Measurements from ENCODE around the gene ABI3BP. TPM values are rescaled to one million over a fixed set of nuclear protein-coding genes. Genes with fewer than 3 reads are reported as not detected.

ABI3BP gene
- total and polyA plus RNA-seq, 2 experiments from 2014 or later: 0.42 to 0.57 TPM

- Histone ChIP-seq H3K27me3 (ENCODE audit: insufficient read depth) (no peaks in the 10 kb centered on the region), H3K4me3 (no peak overlapping the region), H3K36me3 (ENCODE audit: insufficient read depth) (no peaks in the 10 kb centered on the region), H2AFZ (no peak overlapping the region), H3K4me1 (ENCODE audit: insufficient read depth) (0 out of 2 replicates have a peak, but pooled peaks cover 4% of the 10 kb centered on the region), H3K27ac (ENCODE audit: low read depth) (no peak overlapping the region), H3K9me2 (ENCODE audit: insufficient read depth) (peaks cover under 1% of the 10 kb centered on the region; the same call in 1 of the 2 replicates), H3F3A (replicated peaks; ENCODE audit: low read depth) (no peaks in the 10 kb centered on the region), H3K4me2 (no peak overlapping the region), H4K20me1 (replicated peaks; ENCODE audit: insufficient read depth) (no peaks in the 10 kb centered on the region; the same call in 1 of the 2 replicates), H3K79me2 (replicated peaks; ENCODE audit: insufficient read depth) (no peaks in the 10 kb centered on the region)
- Mint-ChIP-seq H3K36me3 (ENCODE audit: low read depth) (no peaks in the 10 kb centered on the region; the same call in 2 of the 3 replicates), H3K27ac (no peak overlapping the region), H3K9me3 (no peaks in the 10 kb centered on the region; the same call in 2 of the 3 replicates), H3K27me3 (ENCODE audit: insufficient read depth, low read depth, poor library complexity) (no peaks in the 10 kb centered on the region), H3K4me3 (no peak overlapping the region), H3K4me1 (peaks cover 10% of the 10 kb centered on the region)
- no peak for TF ChIP-seq ZNF114 (CRISPR knock-in tag; IDR thresholded peaks at IDR 0.05)
- TF ChIP-seq, protein P1, sequence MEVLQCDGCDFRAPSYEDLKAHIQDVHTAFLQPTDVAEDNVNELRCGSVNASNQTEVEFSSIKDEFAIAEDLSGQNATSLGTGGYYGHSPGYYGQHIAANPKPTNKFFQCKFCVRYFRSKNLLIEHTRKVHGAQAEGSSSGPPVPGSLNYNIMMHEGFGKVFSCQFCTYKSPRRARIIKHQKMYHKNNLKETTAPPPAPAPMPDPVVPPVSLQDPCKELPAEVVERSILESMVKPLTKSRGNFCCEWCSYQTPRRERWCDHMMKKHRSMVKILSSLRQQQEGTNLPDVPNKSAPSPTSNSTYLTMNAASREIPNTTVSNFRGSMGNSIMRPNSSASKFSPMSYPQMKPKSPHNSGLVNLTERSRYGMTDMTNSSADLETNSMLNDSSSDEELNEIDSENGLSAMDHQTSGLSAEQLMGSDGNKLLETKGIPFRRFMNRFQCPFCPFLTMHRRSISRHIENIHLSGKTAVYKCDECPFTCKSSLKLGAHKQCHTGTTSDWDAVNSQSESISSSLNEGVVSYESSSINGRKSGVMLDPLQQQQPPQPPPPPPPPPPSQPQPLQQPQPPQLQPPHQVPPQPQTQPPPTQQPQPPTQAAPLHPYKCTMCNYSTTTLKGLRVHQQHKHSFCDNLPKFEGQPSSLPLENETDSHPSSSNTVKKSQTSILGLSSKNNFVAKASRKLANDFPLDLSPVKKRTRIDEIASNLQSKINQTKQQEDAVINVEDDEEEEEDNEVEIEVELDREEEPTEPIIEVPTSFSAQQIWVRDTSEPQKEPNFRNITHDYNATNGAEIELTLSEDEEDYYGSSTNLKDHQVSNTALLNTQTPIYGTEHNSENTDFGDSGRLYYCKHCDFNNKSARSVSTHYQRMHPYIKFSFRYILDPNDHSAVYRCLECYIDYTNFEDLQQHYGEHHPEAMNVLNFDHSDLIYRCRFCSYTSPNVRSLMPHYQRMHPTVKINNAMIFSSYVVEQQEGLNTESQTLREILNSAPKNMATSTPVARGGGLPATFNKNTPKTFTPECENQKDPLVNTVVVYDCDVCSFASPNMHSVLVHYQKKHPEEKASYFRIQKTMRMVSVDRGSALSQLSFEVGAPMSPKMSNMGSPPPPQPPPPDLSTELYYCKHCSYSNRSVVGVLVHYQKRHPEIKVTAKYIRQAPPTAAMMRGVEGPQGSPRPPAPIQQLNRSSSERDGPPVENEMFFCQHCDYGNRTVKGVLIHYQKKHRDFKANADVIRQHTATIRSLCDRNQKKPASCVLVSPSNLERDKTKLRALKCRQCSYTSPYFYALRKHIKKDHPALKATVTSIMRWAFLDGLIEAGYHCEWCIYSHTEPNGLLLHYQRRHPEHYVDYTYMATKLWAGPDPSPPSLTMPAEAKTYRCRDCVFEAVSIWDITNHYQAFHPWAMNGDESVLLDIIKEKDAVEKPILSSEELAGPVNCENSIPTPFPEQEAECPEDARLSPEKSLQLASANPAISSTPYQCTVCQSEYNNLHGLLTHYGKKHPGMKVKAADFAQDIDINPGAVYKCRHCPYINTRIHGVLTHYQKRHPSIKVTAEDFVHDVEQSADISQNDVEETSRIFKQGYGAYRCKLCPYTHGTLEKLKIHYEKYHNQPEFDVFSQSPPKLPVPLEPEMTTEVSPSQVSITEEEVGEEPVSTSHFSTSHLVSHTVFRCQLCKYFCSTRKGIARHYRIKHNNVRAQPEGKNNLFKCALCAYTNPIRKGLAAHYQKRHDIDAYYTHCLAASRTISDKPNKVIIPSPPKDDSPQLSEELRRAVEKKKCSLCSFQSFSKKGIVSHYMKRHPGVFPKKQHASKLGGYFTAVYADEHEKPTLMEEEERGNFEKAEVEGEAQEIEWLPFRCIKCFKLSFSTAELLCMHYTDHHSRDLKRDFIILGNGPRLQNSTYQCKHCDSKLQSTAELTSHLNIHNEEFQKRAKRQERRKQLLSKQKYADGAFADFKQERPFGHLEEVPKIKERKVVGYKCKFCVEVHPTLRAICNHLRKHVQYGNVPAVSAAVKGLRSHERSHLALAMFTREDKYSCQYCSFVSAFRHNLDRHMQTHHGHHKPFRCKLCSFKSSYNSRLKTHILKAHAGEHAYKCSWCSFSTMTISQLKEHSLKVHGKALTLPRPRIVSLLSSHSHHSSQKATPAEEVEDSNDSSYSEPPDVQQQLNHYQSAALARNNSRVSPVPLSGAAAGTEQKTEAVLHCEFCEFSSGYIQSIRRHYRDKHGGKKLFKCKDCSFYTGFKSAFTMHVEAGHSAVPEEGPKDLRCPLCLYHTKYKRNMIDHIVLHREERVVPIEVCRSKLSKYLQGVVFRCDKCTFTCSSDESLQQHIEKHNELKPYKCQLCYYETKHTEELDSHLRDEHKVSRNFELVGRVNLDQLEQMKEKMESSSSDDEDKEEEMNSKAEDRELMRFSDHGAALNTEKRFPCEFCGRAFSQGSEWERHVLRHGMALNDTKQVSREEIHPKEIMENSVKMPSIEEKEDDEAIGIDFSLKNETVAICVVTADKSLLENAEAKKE (CRISPR knock-in tag; IDR thresholded peaks at IDR 0.05): no peak
- TF ChIP-seq EZH2 (IDR thresholded peaks at IDR 0.05; ENCODE audit: low read depth, unreplicated experiment): no peak
- TF ChIP-seq EZH2phosphoT487 (IDR thresholded peaks at IDR 0.05; ENCODE audit: unreplicated experiment): no peak
- ATAC-seq (no peak), DNase-seq (ENCODE audit: low spot score) (no peak)
Measured at GRCh38 chr3:101037613-101038012, 44.4 kb upstream of the ABI3BP start.

GRCh38 chr3:101036676-101037075 lies 43.5 kb upstream of the ABI3BP start:
- Mint-ChIP-seq H3K36me3 (ENCODE audit: low read depth) (no peaks in the 10 kb centered on the region; the same call in 2 of the 3 replicates), H3K27ac (no peak overlapping the region), H3K9me3 (no peaks in the 10 kb centered on the region; the same call in 2 of the 3 replicates), H3K4me3 (no peak overlapping the region), H3K27me3 (ENCODE audit: insufficient read depth, low read depth, poor library complexity) (no peaks in the 10 kb centered on the region), H3K4me1 (peaks cover 10% of the 10 kb centered on the region)
- H3K27me3 ChIP-seq (ENCODE audit: insufficient read depth): no peaks in the 10 kb centered on the region
- no peak overlapping the region; the same call in 1 of the 2 replicates for H3K4me2 ChIP-seq
- H3K27ac ChIP-seq (ENCODE audit: low read depth): no peak overlapping the region
- H3F3A ChIP-seq (replicated peaks; ENCODE audit: low read depth): no peaks in the 10 kb centered on the region
- H3K4me3 ChIP-seq: no peak overlapping the region
- H3K4me1 ChIP-seq (ENCODE audit: insufficient read depth): 0 out of 2 replicates have a peak, but pooled peaks cover 4% of the 10 kb centered on the region
- TF ChIP-seq CREB1 (CRISPR knock-in tag; IDR thresholded peaks at IDR 0.05; ENCODE audit: low read depth): no peak
- no peak for ATAC-seq
- no peaks in the 10 kb centered on the region for H3K79me2 ChIP-seq (replicated peaks; ENCODE audit: insufficient read depth)
- no peak overlapping the region for H2AFZ ChIP-seq
- no peaks in the 10 kb centered on the region for H3K9me2 ChIP-seq (ENCODE audit: insufficient read depth)
- H3K36me3 ChIP-seq (ENCODE audit: insufficient read depth): no peaks in the 10 kb centered on the region
- DNase-seq (ENCODE audit: low spot score): no peak
- no peaks in the 10 kb centered on the region for H4K20me1 ChIP-seq (replicated peaks; ENCODE audit: insufficient read depth)

All from GM23338 (cell line).